GM19467 (cell line): ENCODE measurements around the gene PCDH15.

ENCODE experiments used
- ATAC-seq: cut with Tn5 transposase; IDR thresholded peaks from one replicate; pipeline ENCODE4 v1.9.1; 2021; ENCODE audit warnings: mild to moderate bottlenecking, moderate library complexity; ENCODE audit not compliant: unreplicated experiment

The PCDH15 gene

DNA sequence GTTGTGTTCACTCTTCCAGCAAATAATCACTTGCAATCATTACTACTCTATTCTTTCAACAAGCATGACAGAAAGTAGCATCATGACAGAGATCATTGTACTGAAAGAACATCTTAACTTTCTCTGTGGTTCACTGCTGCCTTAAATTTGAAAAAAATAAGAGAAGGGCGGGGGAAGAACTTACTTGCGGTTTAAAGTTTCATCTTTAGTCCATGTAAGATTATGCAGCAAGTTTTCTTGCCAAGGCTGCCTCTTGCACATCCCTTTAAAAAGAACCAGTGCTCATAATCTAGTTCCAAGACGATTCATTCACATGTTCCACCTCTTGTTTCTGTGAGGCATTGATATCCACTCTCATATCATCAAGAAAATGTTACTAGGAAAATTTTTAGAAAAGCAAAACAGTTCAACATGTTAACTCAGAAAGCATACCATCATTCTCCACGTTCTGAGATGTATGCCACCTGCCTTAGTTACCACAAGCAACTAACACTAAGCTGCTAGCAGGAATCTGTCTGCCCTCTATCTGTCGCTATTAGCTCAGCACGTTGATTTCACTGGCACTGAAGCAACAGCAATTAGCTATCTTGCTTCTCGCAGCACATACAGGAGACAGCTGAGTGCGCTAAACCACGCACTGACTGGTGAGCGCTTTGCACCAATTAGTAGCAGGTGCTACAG lies at the start of gene PCDH15:
PCDH15 (minus strand) TSS at position 491 of the 681 bp plus-strand sequence. CDS start 136,969 bp downstream, outside the sequence.
- ATAC-seq, result no peak

DNA sequence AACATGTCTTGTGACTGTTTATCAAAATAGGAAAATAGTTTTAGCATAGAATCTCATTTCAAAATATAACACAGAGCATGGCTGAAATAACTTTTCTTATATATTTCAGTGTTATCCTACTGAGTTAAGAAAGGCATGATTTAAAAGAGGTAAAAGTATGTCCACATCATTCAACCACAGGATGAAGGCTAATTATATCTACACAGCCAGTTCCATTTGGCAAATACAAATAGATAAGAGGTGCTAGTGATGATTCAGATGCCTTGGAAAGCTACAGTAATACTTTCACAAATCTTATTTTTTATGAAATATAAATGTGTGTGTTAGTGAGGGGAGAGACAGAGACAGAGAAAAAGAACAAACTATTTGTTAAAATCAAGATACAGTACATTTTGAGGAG lies 42.9 kb upstream of the PCDH15 start:
- ATAC-seq, result no peak

DNA sequence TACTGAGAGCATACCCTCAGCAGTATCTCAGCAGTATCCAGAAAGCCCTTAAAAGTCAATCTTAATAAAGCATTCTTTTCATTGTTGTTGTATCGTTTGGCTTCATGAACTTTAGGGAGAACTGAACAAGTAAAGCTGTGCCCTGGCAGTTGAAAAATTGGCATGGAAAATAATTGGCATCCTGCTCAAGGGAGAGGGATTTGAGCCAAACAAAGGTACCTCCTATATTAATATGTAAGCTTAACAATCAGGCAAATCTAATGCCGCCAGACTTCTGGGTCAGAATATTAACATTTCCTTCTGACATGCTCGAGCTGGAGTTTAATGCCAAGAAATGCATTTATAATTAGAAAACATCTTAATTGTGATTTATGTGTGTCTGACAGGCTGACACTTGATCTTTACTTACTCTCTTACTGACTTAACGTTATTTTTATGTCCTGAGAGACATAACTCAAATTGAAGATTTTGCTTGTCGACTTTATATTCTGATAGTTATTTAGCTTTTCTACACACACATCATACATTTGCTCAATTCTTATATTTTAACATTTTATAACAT lies 42.1 kb upstream of the PCDH15 start:
- no peak for ATAC-seq

DNA sequence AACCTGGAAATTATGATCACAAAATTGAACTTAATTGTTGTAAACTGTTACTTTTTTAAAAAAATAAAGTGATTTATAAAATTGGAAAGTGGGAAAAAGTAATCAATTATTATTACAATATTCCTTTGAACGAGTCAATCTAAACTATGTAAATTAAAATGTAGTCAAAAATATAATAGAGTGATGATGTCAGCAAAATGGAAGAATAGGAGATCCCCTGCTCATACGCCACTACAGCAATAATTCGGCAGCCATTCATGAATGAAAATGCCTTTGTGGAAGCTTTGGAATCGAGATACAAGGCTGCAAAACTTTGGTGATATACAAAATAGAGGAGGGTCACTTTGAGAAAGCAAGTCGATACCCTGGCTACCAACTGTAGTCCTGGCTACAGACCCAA lies 36.4 kb upstream of the PCDH15 start:
- ATAC-seq, result no peak

DNA sequence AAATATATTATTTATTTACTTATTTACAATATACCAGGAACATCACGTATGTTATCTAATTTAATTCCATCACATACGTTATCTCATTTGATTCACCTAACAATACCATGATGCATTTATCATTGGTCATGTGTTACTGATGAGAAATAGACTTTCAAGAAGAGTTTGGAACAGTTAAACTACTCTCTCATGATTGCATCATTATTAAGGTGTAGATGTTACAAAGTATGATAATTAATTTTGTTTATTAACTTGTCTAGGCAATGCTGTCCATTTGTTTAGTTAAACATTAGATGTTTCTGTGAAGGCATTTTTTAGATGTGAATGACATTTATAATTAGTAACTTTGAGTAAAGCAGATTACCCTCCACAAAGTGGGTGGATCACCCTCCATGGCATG lies 32.0 kb upstream of the PCDH15 start:
- no peak for ATAC-seq

DNA sequence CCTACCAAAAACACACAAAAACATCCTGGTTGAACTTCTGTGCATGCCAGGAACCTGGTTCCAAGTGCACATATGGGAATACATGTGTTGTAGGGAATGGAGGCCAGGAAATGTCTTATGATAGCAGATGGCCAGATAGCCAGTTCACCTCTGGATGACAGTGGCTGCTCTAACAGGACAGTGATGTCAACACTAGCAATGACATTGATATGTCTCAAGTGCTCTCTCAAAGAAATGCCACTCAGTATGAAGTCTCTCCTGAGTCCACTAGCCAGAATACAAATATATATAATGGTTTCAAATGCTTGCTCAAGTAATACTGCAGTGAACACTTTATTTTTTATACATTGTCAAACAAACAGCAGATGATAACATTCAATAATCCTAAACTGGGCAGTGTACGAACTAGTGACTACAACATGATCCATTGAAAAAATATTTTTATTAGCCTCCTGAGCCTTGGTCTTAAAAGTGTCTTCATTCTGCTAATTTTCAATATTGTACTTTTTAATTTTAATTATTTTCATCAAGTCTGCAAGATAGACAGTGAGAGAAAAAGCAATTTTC lies 26.0 kb upstream of the PCDH15 start:
- no peak for ATAC-seq

DNA sequence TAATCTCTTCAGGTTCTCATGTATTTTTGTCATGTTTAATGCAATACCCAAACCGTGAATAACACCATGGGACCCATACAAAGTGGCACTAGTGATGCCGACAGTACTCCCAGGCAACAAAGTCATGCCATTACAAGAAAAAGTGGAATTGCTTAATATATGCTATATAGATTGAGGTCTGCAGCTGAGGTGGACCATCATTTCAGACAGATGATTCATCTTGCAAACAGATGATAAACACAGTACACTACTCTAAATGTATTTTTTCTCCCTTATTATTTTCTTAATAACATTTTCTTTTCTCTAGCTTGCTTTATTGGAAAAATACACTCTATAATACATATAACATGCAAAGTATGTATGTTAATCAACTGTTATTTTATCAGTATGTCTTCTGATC lies 14.6 kb upstream of the PCDH15 start:
- no peak for ATAC-seq

DNA sequence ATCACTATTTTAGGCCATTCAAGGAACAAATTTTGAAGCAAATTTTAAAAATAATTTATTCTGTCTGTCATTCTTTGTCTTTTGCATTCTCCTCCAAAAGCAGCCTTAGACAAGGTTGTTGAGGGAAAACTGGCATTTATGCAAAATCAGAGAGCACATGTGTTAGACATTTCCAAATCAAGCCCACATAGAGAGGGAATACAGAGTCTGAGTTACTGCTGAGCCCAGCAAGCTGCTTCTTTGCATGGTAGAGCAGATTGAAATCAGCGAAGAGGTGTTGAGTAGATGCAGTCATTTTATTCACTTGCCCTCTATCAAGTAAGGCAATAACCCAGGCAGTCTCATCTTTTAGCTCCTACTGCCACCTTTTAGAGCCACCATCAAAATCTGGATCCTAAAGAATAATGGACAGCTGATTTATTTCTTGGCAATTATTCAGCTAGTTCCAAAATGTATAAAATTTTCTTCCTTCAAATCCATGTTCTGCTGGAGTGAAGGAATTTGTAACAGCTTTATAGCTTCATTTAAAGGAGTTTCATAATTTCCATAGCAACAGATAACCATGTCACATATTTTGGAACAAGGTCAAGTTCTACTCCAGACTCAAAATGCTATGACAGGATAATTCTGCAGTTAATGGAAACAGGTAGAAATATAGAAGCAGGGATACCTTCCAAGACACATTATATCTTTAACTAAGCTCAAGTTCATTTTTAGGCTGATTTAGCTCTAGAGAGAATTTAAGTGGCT lies 7.3 kb upstream of the PCDH15 start:
- no peak for ATAC-seq

DNA sequence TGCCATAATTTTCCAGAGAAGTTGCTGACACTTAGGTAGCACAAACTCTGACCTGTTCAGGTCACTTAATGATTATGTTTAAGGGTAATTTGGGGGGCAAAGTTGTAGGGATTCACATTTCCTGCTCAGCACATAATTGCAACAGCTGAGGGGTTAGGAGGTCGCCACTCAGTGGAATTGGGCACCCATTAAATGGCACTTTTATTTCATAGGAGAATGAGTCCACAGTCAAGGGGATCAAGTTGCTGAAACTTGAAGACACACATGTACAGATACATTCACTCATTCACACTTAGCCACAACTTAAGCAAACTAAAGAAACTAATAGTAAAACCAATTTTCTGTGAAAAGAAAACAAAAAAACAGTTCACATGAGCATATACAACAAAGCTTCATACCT lies 1.5 kb downstream of the PCDH15 start:
- no peak for ATAC-seq

DNA sequence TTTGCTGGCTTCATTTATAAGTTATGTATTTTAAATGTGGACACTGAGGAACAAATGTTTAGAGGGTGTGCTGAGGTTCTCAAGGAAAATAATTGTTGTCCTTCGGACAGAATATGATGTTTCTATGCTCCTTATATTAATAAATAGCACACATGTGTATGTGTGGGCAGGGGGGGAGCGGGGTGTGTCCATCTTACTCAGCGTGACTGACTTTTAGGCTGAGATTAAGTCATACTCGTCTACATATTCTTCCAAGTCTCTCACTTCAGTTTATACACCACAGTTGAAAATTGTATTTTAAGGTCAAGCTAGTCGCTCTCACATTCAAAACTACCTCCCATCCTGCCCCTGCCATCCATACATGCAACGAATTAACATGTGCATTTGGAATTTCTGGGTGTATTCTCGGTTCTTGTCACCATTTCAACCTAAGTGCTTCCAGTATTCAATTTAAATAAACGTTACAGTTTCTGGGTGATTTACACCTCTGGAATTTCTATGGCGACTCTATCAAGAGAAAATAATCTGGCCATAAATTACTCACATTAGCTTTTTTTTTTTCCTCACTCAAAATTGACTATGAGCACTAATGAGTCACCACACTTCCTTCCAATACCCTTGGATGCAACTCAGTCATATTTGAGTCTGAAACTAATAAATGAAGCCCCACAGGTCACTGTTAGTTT lies 3.3 kb downstream of the PCDH15 start:
- no peak for ATAC-seq

DNA sequence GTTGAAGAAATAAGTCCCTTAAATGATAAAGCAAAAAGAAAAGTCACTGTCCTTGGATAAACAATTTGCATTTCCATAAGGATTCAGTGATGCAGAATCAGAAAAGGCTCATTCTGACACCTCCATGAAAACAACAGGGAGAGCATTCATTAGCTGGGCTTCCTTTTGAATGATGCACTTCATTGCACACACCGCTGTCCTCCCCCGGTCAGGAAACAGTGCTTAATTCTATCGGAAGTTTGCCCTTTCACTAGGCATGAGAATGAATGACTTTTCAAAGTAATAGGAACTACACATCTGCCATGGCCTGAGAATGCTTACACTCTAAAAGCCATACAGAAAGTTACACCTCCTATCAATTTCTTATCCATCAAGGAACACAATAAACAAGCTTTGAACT lies 4.2 kb downstream of the PCDH15 start:
- no peak for ATAC-seq

DNA sequence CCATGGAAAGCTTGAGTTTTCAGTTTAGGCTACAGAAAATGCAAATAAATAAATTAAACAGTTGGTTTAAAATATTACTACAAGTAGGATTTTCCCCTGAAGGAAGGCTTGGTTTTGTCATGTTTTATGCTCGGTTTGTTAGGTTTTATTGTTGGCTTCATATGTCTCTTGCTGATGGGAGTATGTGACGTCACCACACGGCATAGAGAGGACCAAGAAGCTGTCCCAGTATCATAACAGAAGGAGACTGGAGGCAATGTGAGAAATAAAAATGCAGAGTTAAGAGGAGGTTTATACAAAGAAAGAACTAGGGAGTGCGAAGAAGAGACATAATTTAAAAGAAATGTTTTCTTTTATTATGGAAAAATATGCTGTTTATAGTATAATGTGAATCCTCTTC lies 24.4 kb downstream of the PCDH15 start:
- no peak for ATAC-seq

DNA sequence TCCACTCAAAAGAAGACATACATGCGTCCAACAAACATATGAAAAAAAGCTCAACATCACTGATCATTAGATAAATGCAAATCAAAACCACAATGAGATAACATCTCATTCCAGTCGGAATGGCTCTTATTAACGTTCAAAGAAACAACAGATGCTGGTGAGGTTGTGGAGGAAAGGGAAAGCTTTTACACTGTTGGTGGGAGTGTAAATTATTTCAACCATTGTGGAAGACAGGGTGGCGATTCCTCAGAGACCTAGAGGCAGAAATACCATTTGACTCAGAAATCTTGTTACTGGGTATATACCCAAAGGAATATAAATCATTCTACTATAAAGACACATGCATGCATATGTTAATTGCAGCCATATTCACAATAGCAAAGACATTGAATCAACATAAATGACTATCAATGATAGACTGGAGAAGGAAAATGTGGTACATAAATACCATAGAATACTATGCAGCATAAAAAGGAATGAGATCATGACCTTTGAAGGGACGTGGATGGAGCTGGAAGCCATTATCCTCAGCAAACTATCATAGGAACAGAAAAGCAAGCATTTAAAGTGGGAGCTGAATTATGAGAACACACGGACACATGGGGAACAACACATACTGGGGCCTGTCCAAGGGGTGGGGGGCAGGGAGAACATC lies 28.4 kb downstream of the PCDH15 start:
- no peak for ATAC-seq

DNA sequence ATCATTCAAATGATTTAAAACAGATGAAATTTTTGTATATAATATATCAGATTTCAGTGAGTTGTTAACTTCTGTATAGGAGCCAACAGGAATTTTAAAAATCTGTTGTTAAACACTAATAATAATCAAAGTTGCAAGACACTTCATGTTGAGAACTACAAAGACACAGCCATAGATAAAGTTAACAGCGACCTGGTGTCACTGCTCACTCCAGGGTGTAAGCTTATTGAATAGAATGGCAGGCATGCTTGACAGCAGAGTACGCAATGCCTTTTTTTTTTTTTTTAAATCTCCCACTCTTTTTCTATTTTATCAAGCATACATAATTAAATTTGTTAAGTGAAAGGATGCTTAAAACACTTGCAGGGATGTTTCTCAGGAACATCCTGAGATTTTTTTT lies 32.0 kb downstream of the PCDH15 start:
- ATAC-seq, result no peak

DNA sequence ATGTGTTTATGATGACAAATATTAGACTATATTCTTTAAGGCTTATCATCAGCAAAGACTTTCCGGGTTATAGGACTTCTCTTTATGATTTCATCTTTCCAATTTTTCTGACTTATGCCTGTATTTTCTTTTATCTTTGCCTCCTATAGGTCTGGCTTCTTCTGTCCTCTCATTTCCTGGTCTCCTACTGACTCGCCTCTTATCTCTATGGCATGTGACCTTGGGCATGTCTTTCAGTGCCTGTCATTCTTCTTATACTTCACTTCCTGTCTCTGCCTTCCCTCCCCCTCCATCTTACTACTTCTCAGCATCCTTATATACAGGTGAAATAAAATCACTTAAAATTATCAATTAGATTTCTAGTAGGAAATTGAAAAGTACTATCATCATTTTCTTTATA lies 42.2 kb downstream of the PCDH15 start:
- ATAC-seq, result no peak

DNA sequence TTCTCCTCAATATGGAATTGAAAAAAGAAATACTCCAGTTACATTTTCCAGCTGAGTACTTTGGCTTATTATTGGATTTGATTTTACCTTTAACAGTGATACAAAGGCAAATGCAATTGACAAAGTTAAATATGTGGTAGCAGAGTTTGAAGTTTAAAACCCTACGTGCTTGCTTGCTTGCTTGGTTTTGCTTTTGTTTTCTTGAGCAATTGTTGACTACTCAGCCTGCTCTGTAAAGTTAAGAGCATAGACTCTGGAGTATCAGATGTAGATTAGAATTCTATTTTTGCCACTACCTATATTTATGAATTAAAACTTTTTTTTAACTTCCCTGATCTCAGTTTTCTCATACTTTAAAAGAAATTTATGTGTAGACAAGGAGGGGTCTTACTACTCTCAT lies 51.4 kb downstream of the PCDH15 start:
- ATAC-seq, result no peak

DNA sequence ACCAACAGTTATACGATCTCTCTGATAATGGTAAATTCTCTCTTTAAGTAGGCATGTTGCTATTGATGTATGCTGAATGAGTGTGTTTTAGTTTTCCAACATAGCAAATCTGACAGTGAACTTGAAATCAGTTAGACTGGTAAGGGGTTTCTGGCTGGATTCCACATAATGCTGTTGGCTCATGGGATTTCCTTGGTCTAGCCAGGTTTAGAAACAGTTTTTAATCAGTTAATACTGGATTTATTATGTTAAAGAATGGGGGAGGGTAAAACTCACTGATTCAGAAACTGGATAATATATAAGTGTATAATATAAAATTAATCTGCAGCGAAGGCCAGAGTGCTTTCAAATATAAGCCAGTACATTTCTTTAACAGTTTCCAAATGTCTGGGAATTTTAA lies 55.6 kb downstream of the PCDH15 start:
- ATAC-seq, result no peak

DNA sequence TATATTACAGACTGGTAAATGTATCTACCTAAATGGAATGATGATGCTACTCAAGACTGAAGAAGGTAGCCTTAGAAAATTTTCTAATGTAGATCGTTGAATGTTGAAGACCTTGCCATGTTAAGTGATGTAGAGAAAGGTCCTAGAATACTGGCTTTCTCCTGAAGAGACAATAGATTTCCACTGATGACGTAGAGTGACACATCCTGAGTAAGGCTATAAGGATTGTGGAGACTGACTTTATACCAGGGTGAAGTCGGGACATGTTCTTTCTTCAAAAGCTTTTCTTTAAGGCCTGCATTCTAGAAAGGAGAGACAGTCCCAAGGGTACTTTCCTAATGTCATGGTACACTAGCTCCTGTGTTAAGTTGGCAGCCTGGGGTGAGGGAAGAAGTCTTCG lies 58.6 kb downstream of the PCDH15 start:
- no peak for ATAC-seq

DNA sequence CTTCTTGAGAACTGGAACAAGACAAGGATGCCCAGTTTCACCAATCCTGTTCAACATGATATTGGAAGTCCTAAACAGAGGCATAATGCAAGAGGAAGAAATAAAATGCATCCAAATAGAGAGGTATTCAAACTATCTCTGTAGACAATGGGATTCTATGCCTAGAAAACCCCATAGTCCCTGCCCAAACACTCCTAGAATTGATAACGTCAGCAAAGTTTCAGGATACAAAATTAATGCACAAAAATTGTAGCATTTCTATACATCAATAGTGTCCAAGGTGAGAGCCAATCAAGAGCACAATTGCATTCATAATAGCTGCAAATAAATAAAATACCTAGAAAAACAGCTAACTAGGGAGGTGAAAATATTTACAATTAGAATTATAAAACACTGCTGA lies 72.5 kb downstream of the PCDH15 start:
- ATAC-seq, result no peak

DNA sequence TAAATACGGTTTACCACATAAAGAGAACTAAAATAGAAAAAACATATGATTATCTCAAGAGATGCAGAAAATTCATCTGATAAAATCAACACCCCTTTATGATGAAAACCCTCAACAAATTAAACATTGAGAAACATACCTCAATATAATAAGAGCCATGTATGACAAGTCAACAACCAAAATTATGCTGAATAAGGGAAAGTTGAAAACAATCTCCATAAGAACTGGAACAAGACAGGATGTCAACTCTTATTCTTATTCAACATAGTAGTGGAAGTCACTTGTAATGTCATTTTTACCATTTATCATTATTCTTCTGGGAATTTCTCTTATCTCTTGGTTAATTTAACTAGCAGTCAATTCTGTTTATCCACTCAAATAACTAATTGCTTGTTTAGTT lies 79.0 kb downstream of the PCDH15 start:
- no peak for ATAC-seq

DNA sequence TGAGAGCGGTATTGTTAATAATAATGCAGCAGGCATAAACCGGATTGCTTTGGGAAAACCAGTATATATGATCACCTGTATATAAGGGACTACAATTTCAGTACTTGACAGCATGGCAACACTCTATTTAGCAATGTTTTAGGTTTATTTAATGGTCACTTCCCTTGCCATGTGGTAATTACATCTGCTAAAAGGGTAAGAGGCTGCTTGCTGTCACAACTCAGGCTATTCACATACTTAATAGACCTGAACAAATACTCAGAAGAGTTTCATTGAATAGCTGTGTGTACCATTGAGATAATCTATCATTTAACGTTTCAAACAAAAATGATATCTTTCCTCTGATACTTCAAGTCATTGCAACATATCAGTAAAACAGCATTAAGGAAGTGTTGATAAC lies 90.1 kb downstream of the PCDH15 start:
- no peak for ATAC-seq
